HG03575 (cell line): ENCODE data around the gene SLC6A12.

Source experiments
- ATAC-seq: cut with Tn5 transposase; IDR thresholded peaks from one replicate; pipeline ENCODE4 v1.9.1; 2021; ENCODE audit not compliant: unreplicated experiment, insufficient number of reproducible peaks, low FRiP score; ENCODE audit errors: extremely low read depth

The SLC6A12 gene

DNA sequence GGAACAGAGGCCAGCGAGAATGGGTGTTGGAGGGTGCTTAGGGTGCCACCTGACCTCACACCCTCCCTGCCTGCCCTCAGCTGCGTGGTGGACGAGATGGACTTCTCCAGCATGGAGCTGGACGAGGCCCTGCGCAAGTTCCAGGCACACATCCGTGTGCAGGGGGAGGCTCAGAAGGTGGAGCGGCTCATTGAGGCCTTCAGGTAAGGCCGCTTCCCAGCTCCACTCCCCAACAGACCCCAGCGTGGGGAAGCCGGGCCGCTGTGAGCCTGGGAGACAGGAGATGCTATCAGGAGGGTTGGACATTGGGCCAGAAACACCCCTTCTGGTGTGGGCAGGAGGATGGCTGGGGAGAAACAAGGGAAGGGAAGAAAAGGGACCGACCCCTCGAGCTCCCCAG is 57.0 kb downstream of the SLC6A12 start:
- ATAC-seq: no peak

DNA sequence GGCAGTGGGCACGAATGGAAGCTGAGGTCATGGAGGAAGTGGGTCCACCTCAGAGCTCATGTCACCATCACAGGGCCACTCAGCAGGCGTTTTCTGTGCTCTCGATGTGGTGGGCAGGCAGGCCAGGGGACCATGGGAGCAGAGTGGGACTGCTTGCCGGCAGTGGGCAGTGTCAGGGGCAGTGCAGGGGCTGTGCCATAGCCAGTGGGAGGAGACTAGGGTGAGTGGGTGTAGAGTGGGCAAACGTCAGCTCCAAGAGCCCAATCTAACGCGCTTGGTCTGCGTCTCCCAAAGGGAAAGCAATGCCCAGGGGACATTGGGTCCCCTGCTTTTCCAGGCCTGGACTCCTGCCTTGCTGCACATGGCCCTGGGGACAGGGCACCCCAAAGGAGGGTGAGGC is 58.3 kb downstream of the SLC6A12 start:
- no peak for ATAC-seq

DNA sequence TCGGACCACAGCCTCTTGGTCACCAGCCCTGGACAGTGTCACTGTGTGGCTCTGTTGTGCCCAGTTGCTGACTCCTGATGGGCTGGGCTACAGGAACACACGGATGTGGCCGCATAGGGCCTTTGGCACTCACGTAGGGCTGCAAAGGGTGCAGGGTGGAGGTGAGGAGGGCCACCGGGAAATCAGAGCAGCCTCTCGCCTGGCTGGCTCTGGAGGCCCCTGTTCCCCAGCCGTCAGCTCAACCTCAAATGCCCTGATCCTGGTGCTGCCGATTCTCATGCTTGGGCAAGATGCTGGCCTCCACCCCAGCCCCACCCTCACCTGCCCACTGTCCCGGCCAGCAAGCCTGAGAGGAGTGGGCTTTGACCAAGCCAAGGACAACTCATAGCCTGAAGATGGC is 59.0 kb downstream of the SLC6A12 start:
- no peak for ATAC-seq

DNA sequence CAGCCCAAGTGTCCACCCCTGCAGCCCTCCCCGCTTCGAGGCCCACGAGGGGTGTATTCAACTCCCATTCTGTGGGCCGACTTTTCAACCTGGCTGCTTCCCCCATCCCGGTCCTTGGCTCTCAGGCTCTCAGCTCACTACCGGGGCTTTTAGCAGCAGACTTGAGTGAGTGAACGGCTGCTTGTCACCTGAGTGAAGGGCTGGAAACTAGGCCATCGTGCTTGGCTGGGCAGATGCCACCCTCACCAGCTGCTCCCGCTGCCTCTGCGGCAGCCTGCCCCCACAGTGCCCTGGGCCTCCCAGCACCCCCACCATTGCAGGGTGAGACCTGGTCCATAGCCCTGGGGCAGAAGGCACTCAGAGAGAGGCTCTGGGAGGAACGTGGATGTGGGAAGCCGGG is 59.9 kb downstream of the SLC6A12 start:
- ATAC-seq: no peak

DNA sequence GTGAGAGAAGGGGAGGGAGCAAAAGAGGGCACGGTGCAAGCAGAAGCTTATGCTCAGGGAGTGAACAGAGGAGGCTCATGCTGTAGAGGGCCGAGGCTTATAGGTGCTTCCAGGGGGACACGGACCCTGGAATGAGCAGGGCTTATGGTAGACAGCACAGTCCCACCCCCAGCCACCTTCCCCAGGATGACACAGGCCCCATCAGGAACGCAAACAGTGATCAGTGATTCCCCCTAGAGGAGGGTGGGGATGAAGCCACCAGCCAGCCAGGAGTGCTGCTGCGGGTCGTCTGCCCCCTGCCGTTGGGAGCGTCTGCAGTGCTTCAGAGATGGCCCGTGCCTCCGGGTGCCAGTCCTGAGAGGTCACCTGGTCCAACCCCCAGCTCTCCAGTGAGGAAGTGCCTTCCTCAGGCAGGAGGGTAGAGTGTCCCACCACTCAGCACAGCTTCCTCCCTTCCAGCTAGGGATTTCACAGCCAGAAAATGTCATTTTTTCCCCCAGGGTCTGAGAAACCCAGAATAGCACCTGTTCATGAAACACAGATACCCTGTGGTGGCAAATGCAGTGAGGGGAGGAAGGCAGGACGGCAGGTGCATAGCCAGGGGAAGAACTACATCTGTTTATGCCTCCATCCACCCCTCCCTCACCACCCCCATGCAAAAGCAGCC is 60.7 kb downstream of the SLC6A12 start:
- ATAC-seq: no peak

DNA sequence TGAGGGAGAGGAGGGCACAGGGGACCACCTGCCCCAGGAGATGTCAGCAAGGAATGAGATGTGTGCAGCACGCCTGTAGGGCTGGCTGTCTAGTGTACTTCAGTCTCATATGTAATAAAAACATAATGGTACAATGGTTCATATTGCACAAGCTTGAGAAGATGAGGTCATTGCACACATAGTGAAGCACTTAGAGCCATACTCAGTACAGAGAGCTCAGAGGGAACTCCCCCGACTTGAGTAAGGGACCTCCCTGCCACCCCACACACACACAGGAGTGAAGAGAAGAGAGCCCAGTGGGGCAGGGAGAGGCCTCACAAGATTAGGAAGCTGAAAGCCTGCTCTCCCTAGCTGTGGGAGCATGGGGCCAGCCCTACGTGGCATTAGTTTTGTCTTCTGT is 61.5 kb downstream of the SLC6A12 start:
- no peak for ATAC-seq

DNA sequence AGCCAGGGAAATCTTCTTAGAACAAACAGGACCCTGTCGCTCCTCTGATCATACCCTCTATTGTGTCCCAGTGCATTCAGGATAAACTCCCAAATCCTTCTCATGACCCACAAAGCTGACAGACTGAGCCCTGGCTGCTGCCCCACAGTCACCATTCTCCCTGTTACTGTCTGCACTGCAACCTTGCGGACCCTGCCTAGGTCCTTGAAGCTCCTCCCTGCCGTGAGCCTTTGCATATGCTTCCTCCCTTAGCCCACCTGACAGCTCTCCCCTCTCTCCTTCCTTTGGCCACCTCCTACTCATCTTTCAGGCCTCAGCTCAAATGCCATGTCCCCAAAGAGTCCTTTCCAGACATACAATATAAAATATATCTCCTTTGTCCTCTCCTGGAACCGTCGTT is 62.4 kb downstream of the SLC6A12 start:
- no peak for ATAC-seq

DNA sequence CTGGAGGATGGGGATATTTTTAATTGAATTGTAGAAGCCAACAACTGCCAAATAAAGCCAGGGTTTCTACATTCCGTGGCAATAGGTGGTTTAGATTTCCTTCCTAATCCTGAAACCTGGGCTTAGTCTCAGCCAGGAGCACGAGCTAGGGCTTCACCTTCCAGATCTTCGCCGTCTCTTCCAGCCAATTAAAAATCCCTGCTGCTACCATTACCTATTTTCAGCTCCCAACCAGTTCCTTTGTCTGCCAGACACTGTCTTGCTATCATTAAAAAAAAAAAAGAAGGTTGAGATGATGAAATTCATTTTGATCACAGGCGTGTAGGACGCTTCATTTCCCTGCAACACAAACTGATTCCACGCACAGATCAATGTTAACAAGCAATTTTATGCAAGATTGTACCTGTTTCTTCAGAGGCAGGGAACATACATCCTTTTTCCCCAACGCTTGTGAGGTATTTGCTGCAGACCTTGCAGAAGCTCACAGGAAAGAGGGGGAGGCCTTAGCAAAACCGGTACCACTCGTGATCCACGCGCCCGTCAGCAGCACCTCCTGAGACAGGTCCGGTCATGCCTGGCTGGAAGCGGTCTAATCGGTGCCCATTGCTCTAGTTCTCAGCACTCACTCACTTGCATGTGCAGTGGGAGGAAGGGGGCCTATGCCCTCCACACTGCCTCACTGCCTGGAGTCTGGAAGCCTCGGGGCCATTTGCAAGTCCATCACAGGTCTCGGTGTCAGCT is 65.1 kb downstream of the SLC6A12 start:
- ATAC-seq: no peak

DNA sequence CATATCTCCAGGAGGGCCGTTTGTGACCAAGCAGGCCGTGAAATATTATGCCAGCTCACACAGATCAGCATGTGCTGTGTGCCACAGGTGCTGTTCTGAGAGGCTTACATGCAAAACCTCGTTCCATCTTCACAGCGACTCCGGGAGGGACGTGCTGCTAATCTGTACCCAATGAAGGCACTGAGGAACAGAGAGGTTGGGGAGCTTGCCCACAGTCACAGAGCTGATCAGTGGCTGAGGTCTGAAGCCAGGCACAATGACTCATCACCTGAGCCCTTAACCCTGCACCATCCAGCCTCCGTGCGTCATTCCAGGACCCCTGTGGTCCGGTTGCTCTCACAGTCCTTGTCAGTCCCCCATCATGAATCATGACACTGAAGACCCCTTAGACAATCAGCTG is 66.7 kb downstream of the SLC6A12 start:
- no peak for ATAC-seq

DNA sequence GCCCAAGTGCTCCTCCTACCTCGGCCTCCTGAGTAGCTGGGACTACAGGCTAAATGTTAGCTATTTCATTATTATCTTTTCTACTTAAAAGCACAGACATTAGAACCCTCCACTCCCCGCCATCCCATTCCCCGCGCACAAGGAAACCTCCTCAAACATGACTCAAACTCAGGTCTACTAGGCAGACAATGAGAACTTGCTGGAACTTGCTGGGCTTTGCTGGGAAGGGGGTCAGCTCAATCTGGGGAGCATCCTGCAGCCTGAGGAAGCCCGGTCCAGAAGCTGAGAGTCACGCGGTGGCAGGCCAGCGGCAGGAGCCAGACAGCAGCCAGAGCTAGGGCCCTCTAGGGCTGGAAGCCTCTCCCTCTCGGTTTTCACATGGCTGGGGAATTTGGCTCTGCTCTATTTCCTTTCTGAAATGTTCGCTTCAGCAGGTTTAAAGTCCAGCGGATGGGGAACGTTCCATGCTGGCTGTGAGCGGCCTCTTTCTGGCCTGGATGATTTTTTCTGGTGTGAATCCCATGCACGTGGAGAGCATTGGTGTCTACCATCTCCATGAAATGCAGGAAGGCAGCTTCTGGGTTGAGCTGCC is 68.5 kb downstream of the SLC6A12 start:
- ATAC-seq: no peak

DNA sequence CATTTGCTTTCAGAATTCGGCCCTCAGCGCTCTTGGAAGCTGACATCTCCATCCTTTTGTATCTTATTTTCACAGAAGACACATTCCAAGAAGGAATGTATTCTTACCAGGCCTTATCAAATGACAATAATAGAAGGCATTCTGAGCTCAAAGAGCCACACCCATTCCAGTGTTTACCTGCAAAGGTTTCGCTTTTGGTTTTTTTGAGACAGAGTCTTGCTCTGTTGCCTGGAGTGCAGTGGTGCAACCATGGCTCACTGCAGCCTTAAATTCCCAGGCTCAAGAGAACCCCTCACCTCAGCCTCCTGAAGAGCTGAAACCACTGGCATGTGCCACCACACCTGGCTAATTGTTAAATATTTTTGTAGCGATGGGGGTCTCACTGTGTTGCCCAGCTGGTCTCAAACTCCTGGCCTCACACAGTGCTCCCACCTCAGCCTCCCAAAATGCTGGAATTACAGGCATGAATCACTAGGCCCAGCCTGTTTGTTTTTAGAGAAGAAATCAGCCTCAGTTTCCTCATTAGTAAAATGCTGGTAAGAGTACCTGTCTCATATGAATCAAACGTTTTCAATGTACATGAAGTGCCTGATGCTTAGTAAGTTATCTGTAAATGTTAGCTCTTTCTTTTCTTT is 69.2 kb downstream of the SLC6A12 start:
- no peak for ATAC-seq

DNA sequence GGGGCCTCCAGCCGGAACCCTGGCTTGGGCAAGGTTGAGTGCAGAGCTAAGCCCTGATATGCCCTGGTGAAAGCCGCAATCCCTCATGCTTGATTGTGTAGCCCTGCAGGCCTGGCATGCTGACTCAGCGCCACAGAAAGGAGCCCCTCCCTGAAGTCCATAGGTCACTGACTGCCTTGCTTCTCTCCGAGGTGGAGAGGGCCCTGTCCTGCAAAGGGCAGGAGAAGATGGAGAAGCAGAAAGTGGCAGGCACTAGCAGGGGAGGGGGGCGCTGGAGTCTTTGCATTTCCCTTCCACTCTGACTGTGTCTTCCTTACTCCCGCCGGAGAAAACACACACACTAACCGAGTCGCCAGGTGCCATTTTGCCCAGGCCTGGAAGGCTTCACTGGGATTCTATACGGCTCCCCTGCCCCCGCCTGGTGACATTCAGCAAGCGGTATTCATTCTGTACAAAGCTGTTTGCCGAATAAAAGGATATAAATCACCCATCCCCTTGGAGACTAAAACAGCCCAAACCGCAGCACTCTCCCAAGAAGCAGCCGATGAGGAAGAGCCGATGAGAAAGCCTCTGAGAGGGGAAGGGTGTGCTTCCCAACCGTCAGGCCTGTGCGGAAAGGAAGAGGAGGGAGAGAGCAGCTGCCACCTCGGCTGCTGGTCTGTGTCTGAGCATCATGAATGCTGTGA is 69.8 kb downstream of the SLC6A12 start:
- ATAC-seq: no peak

DNA sequence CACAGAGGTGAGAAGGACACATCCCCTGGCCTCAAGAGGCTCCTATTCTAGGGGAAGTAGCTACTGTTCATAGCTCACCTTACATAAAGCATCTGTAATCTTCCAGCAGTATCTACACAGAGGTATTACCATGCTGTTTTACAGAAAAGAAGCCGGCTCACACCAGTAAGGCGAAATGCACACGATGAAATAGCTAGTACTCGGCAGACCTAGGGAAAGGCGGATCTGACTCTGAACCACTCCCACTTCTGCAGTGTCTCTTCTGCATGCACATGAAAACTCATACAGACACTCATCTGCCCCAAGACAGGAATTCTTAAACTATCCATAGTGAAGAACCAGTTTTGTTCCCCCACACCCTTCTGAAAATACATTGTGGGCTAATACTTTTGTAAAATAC is 73.8 kb downstream of the SLC6A12 start:
- no peak for ATAC-seq
